Measurements from ENCODE around the gene UBXN10. TPM values are rescaled to one million over a fixed set of nuclear protein-coding genes. Genes with fewer than 3 reads are reported as not detected.

UBXN10 gene
- polyA plus RNA-seq, 3 donors = 0.16 to 0.82 (median 0.30) TPM

DNA sequence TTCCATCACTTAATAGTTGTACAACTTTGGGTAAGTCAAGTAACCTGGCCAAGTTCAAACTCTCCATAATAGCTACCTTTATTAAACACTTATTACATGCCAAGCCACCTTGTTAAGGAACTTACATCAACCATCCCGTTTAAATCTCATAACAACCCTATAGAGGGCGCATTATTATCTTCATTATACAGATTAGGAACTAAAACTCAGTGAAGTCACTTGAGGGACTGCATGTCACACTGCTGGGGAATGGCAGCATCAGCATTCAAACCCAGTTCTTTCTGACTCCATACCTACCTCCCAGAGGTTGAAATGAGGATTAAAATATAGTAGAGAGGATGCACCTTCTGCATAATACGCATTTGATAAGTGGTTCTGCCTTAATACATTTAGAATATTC lies 47.5 kb downstream of the UBXN10 start:
- intact Hi-C loops (cut with micrococcal nuclease) = no loop called here
- H4K20me1 ChIP-seq (ENCODE audit: insufficient read depth, low read length) = no peaks in the 10 kb centered on the region
- no peak overlapping the region for H3K9ac ChIP-seq (ENCODE audit: insufficient read depth, low read length, poor library complexity, severe bottlenecking)
- H3K4me2 ChIP-seq (replicated peaks; ENCODE audit: extremely low read depth, low read length, poor library complexity, severe bottlenecking) = no peak overlapping the region
- H3K36me3 ChIP-seq (replicated peaks in 1 of 2; ENCODE audit: control insufficient read depth in 1 of 2, insufficient read depth in 2 of 2, low read length in 2 of 2) = no peaks in the 10 kb centered on the region
- H3K27me3 ChIP-seq (ENCODE audit: control insufficient read depth in 2 of 2, insufficient read depth in 2 of 2, low read length in 2 of 2) = peaks cover 32 to 51% of the 10 kb centered on the region in 2 donors
- H3K4me1 ChIP-seq (ENCODE audit: control insufficient read depth in 1 of 2, insufficient read depth in 2 of 2, low read length in 2 of 2) = no peaks in the 10 kb centered on the region
- H3K79me2 ChIP-seq (ENCODE audit: insufficient read depth, low read length) = no peaks in the 10 kb centered on the region
- Mint-ChIP-seq H3K4me3 (no peak overlapping the region), H3K27me3 (ENCODE audit: low read depth in 3 of 3) (peaks cover 40 to 71% (median 53%) of the 10 kb centered on the region in 3 donors), H3K27ac (no peak overlapping the region), H3K4me1 (no peaks in the 10 kb centered on the region), H3K9me3 (peaks cover 0 to 4% (median 0%) of the 10 kb centered on the region in 7 donors), H3K36me3 (no peaks in the 10 kb centered on the region)
- no peak for DNase-seq
- TF ChIP-seq CTCF (IDR thresholded peaks at IDR 0.05) = peak; percentile 25
- 20% methylated on average over 1 of the region's 3 CpGs for WGBS (ENCODE audit: insufficient coverage)
- no peak overlapping the region for H3K27ac ChIP-seq (ENCODE audit: low read depth in 1 of 2, low read length in 2 of 2)
- no peak overlapping the region for H2AFZ ChIP-seq (ENCODE audit: insufficient read depth, low read depth, low read length, poor library complexity, severe bottlenecking)
- H3K4me3 ChIP-seq (replicated peaks in 1 of 3; ENCODE audit: low read depth in 2 of 3, low read length in 3 of 3) = no peak overlapping the region
- H3K9me3 ChIP-seq (replicated peaks in 1 of 2; ENCODE audit: control insufficient read depth in 1 of 2, insufficient read depth in 1 of 2, low read length in 2 of 2) = no peaks in the 10 kb centered on the region

- Histone ChIP-seq H4K20me1 (ENCODE audit: insufficient read depth, low read length) (no peaks in the 10 kb centered on the region), H3K36me3 (replicated peaks in 1 of 2; ENCODE audit: control insufficient read depth in 1 of 2, insufficient read depth in 2 of 2, low read length in 2 of 2) (no peaks in the 10 kb centered on the region), H3K4me1 (ENCODE audit: control insufficient read depth in 1 of 2, insufficient read depth in 2 of 2, low read length in 2 of 2) (no peaks in the 10 kb centered on the region), H3K27ac (ENCODE audit: low read depth in 1 of 2, low read length in 2 of 2) (no peak overlapping the region), H3K9me3 (replicated peaks in 1 of 2; ENCODE audit: control insufficient read depth in 1 of 2, insufficient read depth in 1 of 2, low read length in 2 of 2) (no peaks in the 10 kb centered on the region), H3K4me2 (replicated peaks; ENCODE audit: extremely low read depth, low read length, poor library complexity, severe bottlenecking) (no peak overlapping the region), H3K79me2 (ENCODE audit: insufficient read depth, low read length) (no peaks in the 10 kb centered on the region), H3K27me3 (ENCODE audit: control insufficient read depth in 2 of 2, insufficient read depth in 2 of 2, low read length in 2 of 2) (peaks cover 32 to 51% of the 10 kb centered on the region in 2 donors), H3K4me3 (replicated peaks in 1 of 3; ENCODE audit: low read depth in 2 of 3, low read length in 3 of 3) (no peak overlapping the region), H2AFZ (ENCODE audit: insufficient read depth, low read depth, low read length, poor library complexity, severe bottlenecking) (no peak overlapping the region), H3K9ac (ENCODE audit: insufficient read depth, low read length, poor library complexity, severe bottlenecking) (no peak overlapping the region)
- peaks cover 0 to 4% (median 0%) of the 10 kb centered on the region in 7 donors for H3K9me3 Mint-ChIP-seq
- no peaks in the 10 kb centered on the region for H3K4me1 Mint-ChIP-seq
- 62% methylated on average over 4 of the region's 6 CpGs for WGBS (ENCODE audit: insufficient coverage)
- intact Hi-C loops (cut with micrococcal nuclease) = no loop called here
- no peaks in the 10 kb centered on the region for H3K36me3 Mint-ChIP-seq
- DNase-seq = no peak
- H3K27ac Mint-ChIP-seq = no peak overlapping the region
- TF ChIP-seq CTCF (IDR thresholded peaks at IDR 0.05) = no peak
- peaks cover 42 to 69% (median 55%) of the 10 kb centered on the region in 3 donors for H3K27me3 Mint-ChIP-seq (ENCODE audit: low read depth in 3 of 3)
- H3K4me3 Mint-ChIP-seq = no peak overlapping the region
Measured at GRCh38 chr1:20233866-20234265, 48.0 kb downstream of the UBXN10 start.

Data from CD14-positive monocyte (primary cell).